H9 (cell line): Measurements from ENCODE around the gene FPGS. TPM values are rescaled to one million over a fixed set of nuclear protein-coding genes. Genes with fewer than 3 reads are reported as not detected.

Experiments
- DNase-seq: peaks from one replicate; pipeline ENCODE4 v3.0.0-alpha.2; 2017
- H2AFZ ChIP-seq: one replicate; pipeline ENCODE4 v1.6.1; 2013; ENCODE audit warnings: mild to moderate bottlenecking, low read length, control low read depth, moderate library complexity
- H2AK5ac ChIP-seq: 2 replicates; pipeline ENCODE4 v1.6.1; 2013; ENCODE audit warnings: low read length, control low read depth, mixed read lengths; ENCODE audit not compliant: insufficient read length
- H2BK120ac ChIP-seq: one replicate; pipeline ENCODE4 v1.6.1; 2013; ENCODE audit warnings: low read depth, mild to moderate bottlenecking, low read length, control low read depth, inconsistent platforms; ENCODE audit not compliant: poor library complexity, severe bottlenecking
- H2BK12ac ChIP-seq: 2 replicates; pipeline ENCODE4 v1.6.1; 2013; ENCODE audit warnings: low read length, control low read depth, mixed read lengths, low read depth; ENCODE audit not compliant: insufficient read length
- H2BK15ac ChIP-seq: 2 replicates; pipeline ENCODE4 v1.6.1; 2013; ENCODE audit warnings: low read depth, low read length, control low read depth
- H2BK20ac ChIP-seq: one replicate; pipeline ENCODE4 v1.6.1; 2013; ENCODE audit warnings: low read depth, mild to moderate bottlenecking, low read length, control low read depth, inconsistent platforms; ENCODE audit not compliant: poor library complexity, severe bottlenecking
- H2BK5ac ChIP-seq: 2 replicates; pipeline ENCODE4 v1.6.1; 2013; ENCODE audit warnings: low read length, control low read depth, mixed read lengths; ENCODE audit not compliant: insufficient read length
- H3K14ac ChIP-seq: 2 replicates; pipeline ENCODE4 v1.6.1; 2013; ENCODE audit warnings: low read length, control low read depth; ENCODE audit not compliant: insufficient read depth
- H3K18ac ChIP-seq: 2 replicates; pipeline ENCODE4 v1.6.1; 2013; ENCODE audit warnings: low read depth, mild to moderate bottlenecking, mixed read lengths, low read length, control low read depth; ENCODE audit not compliant: insufficient read length
- H3K23ac ChIP-seq: 2 replicates; pipeline ENCODE4 v1.6.1; 2013; ENCODE audit warnings: low read length, control low read depth, mixed read lengths, low read depth; ENCODE audit not compliant: insufficient read length
- H3K23me2 ChIP-seq: 2 replicates; pipeline ENCODE4 v1.6.1; 2013; ENCODE audit warnings: low read depth, mild to moderate bottlenecking, mixed read lengths, low read length, control low read depth; ENCODE audit not compliant: insufficient read length, poor library complexity, severe bottlenecking
- H3K27ac ChIP-seq: 2 replicates; pipeline ENCODE4 v1.5.1; 2013; ENCODE audit warnings: low read length, control low read depth, mixed read lengths, low read depth; ENCODE audit not compliant: insufficient read length
- H3K27me3 ChIP-seq: 2 replicates; pipeline ENCODE4 v1.6.1; 2013; ENCODE audit warnings: low read length, control low read depth, inconsistent platforms; ENCODE audit not compliant: insufficient read depth
- H3K4ac ChIP-seq: 2 replicates; pipeline ENCODE4 v1.6.1; 2013; ENCODE audit warnings: low read depth, mild to moderate bottlenecking, control low read depth, inconsistent platforms, low read length, moderate library complexity
- H3K4me1 ChIP-seq: 2 replicates; pipeline ENCODE4 v1.6.1; 2013; ENCODE audit warnings: low read length, control low read depth, inconsistent platforms; ENCODE audit not compliant: insufficient read depth
- H3K4me2 ChIP-seq: 2 replicates; pipeline ENCODE4 v1.6.1; 2013; ENCODE audit warnings: low read length, control low read depth, mixed read lengths; ENCODE audit not compliant: insufficient read length, insufficient read depth
- H3K56ac ChIP-seq: 2 replicates; pipeline ENCODE4 v1.6.1; 2013; ENCODE audit warnings: low read depth, mild to moderate bottlenecking, mixed read lengths, low read length, control low read depth; ENCODE audit not compliant: insufficient read length
- H3K79me1 ChIP-seq: 2 replicates; pipeline ENCODE4 v1.6.1; 2013; ENCODE audit warnings: low read depth, mild to moderate bottlenecking, moderate library complexity, low read length, control low read depth, inconsistent platforms; ENCODE audit not compliant: insufficient read depth, poor library complexity, severe bottlenecking
- H3K79me2 ChIP-seq: 2 replicates; pipeline ENCODE4 v1.6.1; 2013; ENCODE audit warnings: low read length, control low read depth, inconsistent platforms; ENCODE audit not compliant: insufficient read depth
- H3K9ac ChIP-seq: 2 replicates; pipeline ENCODE4 v1.6.1; 2013; ENCODE audit warnings: low read length, control low read depth, mixed read lengths; ENCODE audit not compliant: insufficient read length; ENCODE audit errors: extremely low read depth
- H3K9me3 ChIP-seq: one replicate; pipeline ENCODE4 v1.6.1; 2013; ENCODE audit warnings: low read depth, low read length, inconsistent platforms; ENCODE audit not compliant: control insufficient read depth
- H3T11ph ChIP-seq: one replicate; pipeline ENCODE4 v1.6.1; 2013; ENCODE audit warnings: mild to moderate bottlenecking, low read length, control low read depth, inconsistent platforms
- H4K20me1 ChIP-seq: one replicate; pipeline ENCODE4 v1.6.1; 2013; ENCODE audit not compliant: control insufficient read depth, insufficient read length, insufficient read depth
- H4K5ac ChIP-seq: 2 replicates; pipeline ENCODE4 v1.6.1; 2013; ENCODE audit warnings: low read depth, mild to moderate bottlenecking, mixed read lengths, low read length, control low read depth; ENCODE audit not compliant: insufficient read length
- H4K8ac ChIP-seq: replicated peaks from 2 replicates; pipeline ENCODE4 v1.6.1; 2013; ENCODE audit warnings: low read length, control low read depth, mixed read lengths, low read depth; ENCODE audit not compliant: insufficient read length
- H4K91ac ChIP-seq: 2 replicates; pipeline ENCODE4 v1.6.1; 2013; ENCODE audit warnings: low read depth, mild to moderate bottlenecking, moderate library complexity, mixed read lengths, low read length, control low read depth; ENCODE audit not compliant: insufficient read length
- H3K27ac Mint-ChIP-seq, 3 experiments: 2 replicates in 2 of 3; 3 replicates in 1 of 3; pipeline ENCODE4 v1.8.0; 2020 to 2021; ENCODE audit warnings: mixed read lengths in 3 of 3, mild to moderate bottlenecking in 1 of 3, moderate library complexity in 1 of 3
- H3K27me3 Mint-ChIP-seq: 2 replicates; pipeline ENCODE4 v1.8.0; 2021; ENCODE audit warnings: low read depth, mild to moderate bottlenecking, moderate library complexity, mixed read lengths
- H3K36me3 Mint-ChIP-seq, 3 experiments: 2 replicates in 2 of 3; 3 replicates in 1 of 3; pipeline ENCODE4 v1.8.0; 2020 to 2021; ENCODE audit warnings: low read depth in 3 of 3, mixed read lengths in 3 of 3; ENCODE audit not compliant: insufficient read depth in 1 of 3
- H3K4me1 Mint-ChIP-seq, 2 experiments: 2 replicates each; pipeline ENCODE4 v1.8.0; 2020; ENCODE audit warnings: mixed read lengths in 2 of 2
- H3K4me3 Mint-ChIP-seq, 2 experiments: 2 replicates in 1 of 2; 3 replicates in 1 of 2; pipeline ENCODE4 v1.8.0; 2020 to 2021; ENCODE audit warnings: mild to moderate bottlenecking in 2 of 2, mixed read lengths in 2 of 2, moderate library complexity in 1 of 2
- H3K9me3 Mint-ChIP-seq, 2 experiments: 2 replicates in 1 of 2; 3 replicates in 1 of 2; pipeline ENCODE4 v1.8.0; 2020; ENCODE audit warnings: mild to moderate bottlenecking in 2 of 2, mixed read lengths in 2 of 2, moderate library complexity in 1 of 2
- WGBS: extraction: QIAGEN DNeasy Blood & Tissue Kit; methylation state at CpG from one replicate; pipeline ENCODE4 v1.1.7; 2013; ENCODE audit warnings: missing lambda C conversion rate, low lambda C conversion rate, mixed read lengths; ENCODE audit not compliant: insufficient read length; ENCODE audit errors: extremely low coverage; 5-methylcytosine and 5-hydroxymethylcytosine counted together
- total RNA-seq: library from RNA; stranded (reverse); gene quantifications from 2 replicates; pipeline ENCODE4 v1.2.1, GENCODE V29; 2021
- TF ChIP-seq, protein P1 (sequence below): fragments of 200-600 bp; sonication (generic); conservative IDR thresholded peaks from 3 replicates; pipeline ENCODE4 v1.8.0; 2021; ENCODE audit warnings: antibody characterized with exemption, mild to moderate bottlenecking

Gene FPGS
- total RNA-seq, 1 experiment from 2014 or later, result 68.4 TPM

DNA sequence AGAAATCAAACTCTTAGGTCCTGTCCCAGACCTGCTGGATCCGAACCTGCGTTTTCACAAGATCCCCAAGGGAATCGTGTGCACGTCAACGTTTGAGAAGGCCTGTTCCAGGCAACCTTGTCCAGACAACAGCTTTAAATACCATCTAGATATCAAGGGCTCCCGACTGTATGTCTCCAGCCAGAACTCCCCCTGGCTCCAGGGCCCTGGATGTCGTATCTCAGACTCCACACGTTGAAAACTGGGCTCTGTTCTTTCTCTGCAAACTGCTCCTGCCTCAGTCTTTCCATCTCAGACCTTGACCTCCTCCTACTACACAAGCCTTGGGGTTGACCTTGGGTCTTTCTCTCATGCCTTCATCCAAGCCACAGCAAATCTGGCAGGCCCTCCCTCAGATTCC is 57.6 kb downstream of the FPGS start:
- Histone ChIP-seq H3K4me1 (no peaks in the 10 kb centered on the region), H2BK120ac (no peak overlapping the region), H3K9me3 (no peaks in the 10 kb centered on the region), H4K91ac (no peak overlapping the region), H3K79me2 (no peaks in the 10 kb centered on the region), H4K20me1 (no peaks in the 10 kb centered on the region), H2BK5ac (no peak overlapping the region), H3K23ac (no peak overlapping the region), H3K27ac (no peak overlapping the region), H3K79me1 (no peaks in the 10 kb centered on the region), H3K23me2 (peaks cover 3% of the 10 kb centered on the region), H3K9ac (no peak overlapping the region), H3K27me3 (no peaks in the 10 kb centered on the region), H3K18ac (no peak overlapping the region), H3K14ac (no peak overlapping the region), H3T11ph (no peak overlapping the region), H3K4ac (no peak overlapping the region), H3K4me2 (no peak overlapping the region), H2BK20ac (no peak overlapping the region), H2BK15ac (no peak overlapping the region), H2BK12ac (no peak overlapping the region), H4K5ac (no peak overlapping the region), H2AK5ac (no peak overlapping the region), H2AFZ (no peak overlapping the region), H3K56ac (no peak overlapping the region), H4K8ac (no peak overlapping the region)
- no peaks in the 10 kb centered on the region for H3K9me3 Mint-ChIP-seq
- H3K27ac Mint-ChIP-seq, result no peak overlapping the region; a peak in 1 of 7 replicates
- H3K4me1 Mint-ChIP-seq, result peaks cover 7 to 12% of the 10 kb centered on the region in 2 experiments
- no peak for DNase-seq
- WGBS, result no CpG with 5 or more reads among the region's 8 CpGs
- H3K27me3 Mint-ChIP-seq, result no peaks in the 10 kb centered on the region; the same call in none of the 2 replicates
- TF ChIP-seq, protein P1, sequence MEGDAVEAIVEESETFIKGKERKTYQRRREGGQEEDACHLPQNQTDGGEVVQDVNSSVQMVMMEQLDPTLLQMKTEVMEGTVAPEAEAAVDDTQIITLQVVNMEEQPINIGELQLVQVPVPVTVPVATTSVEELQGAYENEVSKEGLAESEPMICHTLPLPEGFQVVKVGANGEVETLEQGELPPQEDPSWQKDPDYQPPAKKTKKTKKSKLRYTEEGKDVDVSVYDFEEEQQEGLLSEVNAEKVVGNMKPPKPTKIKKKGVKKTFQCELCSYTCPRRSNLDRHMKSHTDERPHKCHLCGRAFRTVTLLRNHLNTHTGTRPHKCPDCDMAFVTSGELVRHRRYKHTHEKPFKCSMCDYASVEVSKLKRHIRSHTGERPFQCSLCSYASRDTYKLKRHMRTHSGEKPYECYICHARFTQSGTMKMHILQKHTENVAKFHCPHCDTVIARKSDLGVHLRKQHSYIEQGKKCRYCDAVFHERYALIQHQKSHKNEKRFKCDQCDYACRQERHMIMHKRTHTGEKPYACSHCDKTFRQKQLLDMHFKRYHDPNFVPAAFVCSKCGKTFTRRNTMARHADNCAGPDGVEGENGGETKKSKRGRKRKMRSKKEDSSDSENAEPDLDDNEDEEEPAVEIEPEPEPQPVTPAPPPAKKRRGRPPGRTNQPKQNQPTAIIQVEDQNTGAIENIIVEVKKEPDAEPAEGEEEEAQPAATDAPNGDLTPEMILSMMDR, result no peak
- no peak overlapping the region for H3K4me3 Mint-ChIP-seq
- no peaks in the 10 kb centered on the region for H3K36me3 Mint-ChIP-seq
